EH (cell line): Measurements from ENCODE around the gene AFTPH.

Source experiments
- DNase-seq: peaks from one replicate; pipeline ENCODE4 v3.0.0-alpha.2; 2015; ENCODE audit warnings: low read depth

Gene AFTPH, protein sequence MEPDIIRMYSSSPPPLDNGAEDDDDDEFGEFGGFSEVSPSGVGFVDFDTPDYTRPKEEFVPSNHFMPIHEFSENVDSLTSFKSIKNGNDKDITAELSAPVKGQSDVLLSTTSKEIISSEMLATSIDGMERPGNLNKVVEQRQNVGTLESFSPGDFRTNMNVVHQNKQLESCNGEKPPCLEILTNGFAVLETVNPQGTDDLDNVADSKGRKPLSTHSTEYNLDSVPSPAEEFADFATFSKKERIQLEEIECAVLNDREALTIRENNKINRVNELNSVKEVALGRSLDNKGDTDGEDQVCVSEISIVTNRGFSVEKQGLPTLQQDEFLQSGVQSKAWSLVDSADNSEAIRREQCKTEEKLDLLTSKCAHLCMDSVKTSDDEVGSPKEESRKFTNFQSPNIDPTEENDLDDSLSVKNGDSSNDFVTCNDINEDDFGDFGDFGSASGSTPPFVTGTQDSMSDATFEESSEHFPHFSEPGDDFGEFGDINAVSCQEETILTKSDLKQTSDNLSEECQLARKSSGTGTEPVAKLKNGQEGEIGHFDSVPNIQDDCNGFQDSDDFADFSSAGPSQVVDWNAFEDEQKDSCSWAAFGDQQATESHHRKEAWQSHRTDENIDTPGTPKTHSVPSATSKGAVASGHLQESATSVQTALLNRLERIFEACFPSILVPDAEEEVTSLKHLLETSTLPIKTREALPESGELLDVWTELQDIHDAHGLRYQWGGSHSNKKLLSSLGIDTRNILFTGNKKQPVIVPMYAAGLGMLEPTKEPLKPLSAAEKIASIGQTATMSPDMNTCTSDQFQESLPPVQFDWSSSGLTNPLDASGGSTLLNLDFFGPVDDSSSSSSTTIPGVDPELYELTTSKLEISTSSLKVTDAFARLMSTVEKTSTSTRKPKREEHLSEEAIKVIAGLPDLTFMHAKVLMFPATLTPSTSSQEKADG

DNA sequence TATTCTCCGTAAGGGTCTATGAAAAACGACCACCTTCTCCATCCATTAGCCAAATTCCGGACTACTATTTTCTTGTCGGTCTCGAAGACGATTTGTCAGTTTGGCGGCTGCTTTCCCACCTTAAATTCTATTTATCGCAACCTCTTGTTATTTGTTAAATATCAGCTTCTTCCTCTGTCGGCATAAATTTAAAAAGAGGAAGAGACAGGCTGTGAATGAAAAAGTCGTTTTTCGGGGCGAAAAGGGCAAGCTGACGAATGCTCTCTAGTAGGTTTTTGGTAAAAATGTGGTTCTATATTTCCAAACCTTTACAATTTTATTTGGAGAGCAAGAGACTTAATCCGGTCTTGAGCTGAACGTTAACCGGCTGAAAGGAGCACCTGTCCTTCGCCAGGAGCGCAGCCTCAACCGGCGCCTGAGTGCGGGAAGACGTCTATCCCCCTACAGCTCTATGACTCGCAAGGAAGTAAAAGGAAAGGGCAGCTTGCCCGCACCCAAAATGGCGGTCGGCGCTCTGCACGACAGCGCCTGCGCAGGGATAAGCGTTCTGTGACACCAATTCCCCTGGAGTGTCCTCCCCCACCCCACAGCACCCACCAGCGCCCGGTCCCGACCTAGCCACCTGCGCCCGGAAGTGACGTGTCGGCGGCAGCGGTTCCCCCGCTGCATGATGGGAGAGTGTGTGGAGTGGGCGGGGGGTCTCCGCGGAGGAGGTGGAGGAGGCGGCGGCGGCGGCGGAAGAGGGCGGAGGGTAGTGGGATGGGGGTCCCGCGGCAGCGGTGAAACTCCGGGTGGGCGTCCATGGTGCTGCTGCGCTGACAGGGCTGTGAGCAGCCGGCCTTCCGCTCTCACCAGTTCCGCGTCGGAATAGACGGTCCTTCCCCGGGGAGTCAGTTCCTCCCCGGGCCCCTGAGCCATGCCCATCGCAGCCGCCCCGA is at the start of gene AFTPH:
Gene AFTPH (plus strand): TSS at position 663 of the 938 bp plus-strand sequence. CDS start 27,147 bp downstream, outside the sequence.
- peak; percentile 99 for DNase-seq

DNA sequence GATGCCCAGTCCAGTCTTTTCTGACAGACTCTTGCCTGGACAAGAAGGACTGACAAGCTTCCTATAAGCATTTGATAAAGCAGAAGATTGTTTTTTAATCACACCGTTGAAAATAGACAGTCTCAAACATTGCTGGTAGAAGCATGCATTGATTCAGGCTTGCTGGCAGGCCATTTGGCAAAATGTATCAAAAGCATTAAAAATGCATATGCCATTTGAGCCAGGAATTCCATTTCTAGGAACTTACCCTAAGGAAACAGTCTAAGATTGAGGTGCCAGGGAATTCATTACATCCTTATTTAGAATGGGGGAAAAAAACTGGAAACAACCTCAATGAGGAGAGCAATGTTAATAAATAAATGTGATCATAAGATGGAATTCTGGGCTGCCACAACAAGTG is 49.5 kb upstream of the AFTPH start:
- DNase-seq: no peak

DNA sequence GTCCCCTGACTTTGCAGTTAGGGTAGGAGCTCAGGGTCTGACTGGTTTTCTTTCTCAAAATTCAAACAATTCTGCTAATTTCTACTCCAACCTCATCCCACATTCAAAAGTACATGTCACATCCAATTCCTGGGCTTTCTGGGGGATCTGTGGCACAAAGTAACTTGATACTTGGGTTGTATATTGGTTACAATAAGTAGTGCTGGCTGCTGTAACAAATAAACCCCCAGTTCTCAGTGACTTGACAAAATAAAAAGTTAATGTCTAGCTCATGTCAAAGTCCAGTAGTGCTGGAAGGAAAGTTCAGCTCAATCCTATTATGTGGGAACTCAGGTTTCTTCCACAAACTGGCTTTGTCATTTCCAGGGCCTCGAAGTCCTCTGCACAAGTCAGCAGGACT is 47.1 kb upstream of the AFTPH start:
- DNase-seq: no peak

GRCh38 chr2:64477979-64478378 is 46.1 kb upstream of the AFTPH start:
- DNase-seq: no peak

DNA sequence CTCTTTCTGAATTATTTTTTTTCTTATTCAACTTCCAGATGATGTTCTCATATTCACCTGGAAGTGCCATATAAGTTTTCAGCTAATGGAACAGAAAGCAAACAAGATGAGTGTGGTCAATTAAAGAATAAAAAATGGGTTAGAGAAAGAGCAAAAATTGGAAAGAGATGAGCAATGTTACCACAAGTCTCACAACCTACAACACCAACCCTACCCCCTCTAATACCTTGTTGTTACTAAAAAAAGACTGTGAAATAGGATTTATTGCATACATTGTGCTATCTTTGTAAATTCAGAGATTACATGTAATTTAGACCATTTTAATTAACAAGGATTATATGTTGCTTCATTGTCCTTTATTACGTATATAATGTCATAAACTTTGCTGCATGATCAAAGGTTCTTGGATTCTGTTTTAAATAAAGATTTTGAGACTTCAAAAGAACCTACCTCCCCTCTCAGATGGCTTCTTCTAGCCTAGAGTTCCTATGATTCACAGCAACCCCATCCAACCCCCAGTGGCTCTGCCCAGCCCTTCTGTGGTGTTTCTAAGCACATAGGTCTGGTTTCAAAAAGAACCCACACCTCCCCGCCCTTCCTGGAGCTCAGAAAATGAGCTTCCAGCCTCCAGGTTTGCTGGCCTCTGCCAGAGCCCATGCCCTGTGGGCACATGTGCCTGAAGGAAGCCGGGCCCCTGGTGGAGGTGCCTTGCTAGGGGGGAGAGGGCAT is 45.5 kb upstream of the AFTPH start:
- no peak for DNase-seq

DNA sequence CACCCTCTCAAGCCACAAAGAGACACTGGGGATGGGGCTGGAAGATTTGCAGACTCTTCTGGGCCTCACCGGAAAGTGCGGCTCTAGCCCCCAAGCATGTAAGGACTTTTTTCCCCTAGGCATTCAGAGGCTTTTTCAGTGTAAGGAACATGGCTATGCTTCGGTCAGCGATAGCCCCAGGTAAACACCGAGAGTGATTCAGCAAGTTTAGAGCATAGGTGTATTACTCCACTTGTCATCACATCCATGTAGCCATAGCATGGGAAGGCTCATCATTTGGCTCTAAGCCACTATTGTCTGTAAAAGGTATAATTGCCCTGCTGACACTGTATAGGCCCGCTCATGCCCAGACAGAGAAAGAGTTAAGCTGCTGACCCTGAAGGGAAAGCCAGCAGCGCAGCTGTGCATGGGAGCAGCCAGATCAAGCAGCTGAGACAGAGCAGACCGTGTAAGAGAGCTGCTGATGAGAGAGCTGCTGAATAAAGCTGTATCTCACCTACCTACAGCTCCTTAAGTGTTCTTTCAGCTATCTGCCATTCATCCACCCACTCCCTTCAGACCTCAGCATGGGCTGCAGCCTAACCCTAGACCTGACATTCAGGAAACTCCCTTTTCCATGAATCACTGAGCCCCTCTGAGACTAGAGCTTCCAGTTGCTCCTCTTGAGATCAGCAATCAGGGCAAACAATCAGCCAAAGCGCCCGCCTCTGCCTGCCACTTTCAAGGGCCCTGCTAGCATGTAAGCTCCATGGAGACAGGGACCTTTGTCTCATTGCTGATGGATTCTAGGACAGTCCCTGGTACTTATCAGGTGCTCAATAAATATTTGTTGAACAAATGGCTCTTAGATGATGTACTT is 44.6 kb upstream of the AFTPH start:
- DNase-seq: no peak

DNA sequence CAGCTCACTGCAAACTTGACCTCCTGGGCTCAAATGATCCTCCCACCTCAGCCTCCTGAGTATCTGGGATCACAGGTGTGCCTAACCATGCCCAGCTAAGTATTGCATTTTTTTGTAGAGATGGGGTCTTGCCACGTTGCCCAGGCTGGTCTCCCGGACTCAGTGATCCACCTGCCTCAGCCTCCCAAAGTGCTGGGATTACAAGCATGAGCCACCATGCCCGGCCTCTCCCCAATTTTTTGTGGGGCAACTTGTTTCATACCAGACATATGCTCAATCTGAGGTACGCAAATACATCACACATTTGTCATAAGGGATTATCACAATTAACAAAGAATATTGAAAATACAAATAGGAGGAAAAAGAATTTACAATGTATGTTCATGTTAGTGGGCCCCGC is 42.5 kb upstream of the AFTPH start:
- DNase-seq: no peak

DNA sequence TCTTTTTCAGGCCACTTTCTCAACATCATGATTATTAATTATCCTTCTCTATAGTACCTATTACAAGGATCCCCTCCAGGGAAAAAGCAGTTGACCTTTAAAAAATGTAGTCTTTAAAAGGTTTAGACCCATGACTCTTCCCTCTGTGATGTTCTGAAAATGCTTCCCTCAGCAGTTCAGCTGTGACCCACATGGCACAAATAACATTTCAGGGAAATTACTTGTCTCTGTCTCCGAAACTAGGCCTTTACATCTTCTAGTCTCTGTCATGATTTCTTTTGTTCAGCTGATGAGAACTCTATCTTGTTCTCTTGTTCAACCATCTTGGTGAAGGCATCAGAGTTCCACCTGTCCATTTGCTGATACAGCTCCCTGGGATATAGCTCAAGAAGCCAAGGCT is 41.9 kb upstream of the AFTPH start:
- DNase-seq: no peak

- DNase-seq: peak; percentile 78
Measured at GRCh38 chr2:64482765-64483504, 41.2 kb upstream of the AFTPH start.

DNA sequence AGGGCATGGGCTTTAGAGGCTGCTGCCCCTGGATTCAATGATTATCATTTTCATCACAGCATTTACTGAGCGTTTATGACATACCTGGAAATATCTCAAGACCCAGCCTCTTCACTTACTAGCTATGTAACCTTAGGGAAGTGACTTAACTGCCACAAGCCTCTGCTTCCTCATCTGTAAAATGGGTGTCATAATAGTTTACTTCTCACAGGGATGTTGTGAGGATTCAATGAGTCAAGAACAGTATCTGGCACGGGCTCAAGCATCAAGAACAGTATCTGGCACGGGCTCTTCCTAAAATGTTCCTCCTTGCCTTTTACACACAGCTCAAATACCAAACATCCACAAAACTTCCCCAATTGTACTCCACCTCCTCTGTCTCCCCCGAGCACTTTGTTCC is 38.8 kb upstream of the AFTPH start:
- no peak for DNase-seq

DNA sequence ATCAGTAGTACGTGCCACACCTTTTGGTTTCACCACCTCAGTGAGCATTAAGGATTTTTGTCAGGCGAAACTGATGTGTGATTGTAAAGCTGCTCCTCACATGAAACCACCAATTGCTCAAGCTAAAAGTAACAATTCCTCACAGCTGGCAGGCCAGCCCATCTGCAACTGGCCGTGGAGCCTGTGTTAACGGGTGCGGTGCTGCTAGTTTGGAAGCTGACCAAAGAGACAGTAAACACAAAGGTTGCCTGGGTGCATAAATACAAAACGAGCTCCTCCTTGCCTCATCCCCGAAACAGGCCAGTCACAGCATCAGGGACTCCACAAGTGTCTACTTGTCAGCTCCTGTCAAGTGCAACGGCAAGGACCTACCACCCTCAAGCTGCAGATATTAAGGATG is 38.2 kb upstream of the AFTPH start:
- peak; percentile 12 for DNase-seq

DNA sequence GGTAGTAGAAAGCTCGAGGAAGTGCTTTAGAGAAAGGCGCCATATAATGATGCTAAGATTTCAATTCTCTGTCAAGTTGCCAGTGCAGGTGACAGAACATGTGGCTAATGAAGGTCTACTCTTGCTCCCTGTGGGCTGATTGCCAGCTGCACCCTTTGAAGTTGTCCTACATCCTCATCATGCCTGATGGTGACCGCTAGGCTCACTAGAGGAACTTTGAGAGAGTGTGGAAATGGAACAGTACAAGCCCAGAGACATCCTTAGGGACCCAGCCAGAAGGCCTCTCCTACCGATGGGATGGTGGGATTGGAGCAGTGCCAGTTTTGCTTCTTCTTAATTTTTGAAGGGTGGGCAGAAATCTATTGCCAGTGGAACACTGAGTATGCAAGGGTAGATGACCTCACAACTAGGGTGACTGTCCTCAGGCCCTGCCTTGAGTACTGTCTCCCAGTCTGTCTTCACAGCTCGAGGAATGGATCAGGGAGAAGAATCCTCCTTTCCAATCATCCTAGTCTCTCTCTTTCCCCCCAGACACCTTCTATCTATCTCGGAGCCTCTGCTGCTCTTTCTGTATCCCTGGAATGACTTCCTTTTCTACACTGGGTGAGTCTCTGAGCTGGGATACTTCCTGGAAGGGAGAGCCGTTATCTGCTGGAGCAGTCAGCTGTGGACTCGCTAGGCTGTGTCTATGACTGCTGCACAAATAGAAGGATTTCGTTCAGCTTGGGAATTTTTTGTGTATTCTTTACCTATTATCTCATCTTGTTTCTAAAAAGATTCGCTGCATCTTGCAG is 36.7 kb upstream of the AFTPH start:
- no peak for DNase-seq

DNA sequence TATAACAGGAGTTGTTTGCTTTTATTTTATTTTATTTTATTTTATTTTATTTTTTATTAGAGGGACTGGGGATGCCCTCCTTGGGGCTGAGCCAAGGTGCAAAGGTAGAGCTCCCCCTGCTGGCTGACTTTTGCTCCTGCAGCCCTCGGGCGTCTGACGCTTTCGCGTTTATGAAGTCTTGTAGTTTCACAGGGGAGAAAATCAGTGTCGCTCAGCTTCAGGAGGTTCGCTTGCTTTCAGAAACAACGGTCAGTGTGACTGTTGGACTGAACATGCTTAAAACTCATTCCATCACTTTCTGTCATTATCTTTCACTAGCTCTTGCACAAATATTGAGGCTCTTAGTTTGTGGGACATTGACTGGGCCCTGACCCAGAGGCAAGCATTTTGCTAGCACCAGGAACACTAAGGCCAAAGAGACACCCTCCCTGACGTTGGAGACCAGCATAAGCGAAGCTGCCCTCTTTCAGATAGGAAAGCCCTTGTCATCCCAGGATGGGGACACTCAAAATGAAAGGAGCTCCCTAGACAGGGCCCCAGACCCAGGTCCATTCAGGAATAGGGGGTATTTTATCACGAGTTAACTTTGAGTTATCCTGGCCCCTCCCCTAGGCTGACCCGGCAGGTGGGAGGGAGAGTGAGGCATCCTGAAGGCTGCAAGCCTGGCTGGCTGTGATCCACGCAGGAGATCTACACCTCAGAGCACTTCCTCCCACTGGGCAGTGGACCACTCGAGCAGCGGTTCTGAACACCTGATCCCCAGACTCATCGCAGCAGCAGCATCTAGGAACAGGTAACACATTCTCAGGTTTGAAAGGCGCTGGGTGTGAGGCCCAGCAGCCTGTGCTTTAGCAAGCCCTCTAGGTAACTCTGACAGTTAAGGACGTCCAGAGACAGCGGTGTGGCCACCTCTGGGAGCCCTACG is 35.8 kb upstream of the AFTPH start:
- peak; percentile 51 for DNase-seq

GRCh38 chr2:64489081-64489751 is 34.9 kb upstream of the AFTPH start:
- DNase-seq: no peak

DNA sequence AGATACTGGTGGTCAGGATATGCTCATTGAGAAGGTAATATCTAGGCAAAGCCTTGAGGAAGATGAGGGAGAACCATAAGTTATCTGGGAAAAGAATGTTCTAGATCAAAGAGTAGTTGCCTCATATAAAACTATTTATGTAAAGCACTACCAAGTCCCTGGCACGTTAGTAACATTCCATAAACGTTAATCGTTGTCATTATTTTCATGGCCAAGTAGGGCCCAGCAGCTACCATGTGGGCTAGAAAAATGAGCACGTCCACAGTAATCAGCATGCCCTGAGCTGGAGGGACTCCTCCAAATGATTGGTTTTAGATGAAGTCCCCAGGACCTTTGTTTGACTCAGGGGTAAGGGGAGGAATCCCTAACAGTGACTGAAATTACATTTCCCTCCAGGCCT is 32.7 kb upstream of the AFTPH start:
- peak; percentile 69 for DNase-seq

DNA sequence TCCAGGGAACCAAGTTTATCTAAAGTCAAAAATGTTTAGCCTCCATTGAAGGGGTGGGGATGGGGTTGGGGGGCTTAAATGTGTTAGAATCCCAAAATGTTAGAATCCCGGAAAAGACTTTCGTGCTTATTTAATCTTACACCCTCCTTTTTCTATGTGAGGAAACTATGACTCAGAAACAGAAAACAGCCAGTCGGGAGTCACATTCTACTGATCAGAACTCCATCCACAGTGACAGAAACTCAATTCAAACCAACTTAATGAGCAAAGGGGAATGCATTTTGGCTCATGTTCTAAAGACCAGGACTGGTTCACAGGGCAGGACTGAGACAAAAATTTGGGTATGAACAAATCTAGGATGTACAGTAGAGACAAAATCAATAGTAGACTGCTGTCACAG is 31.9 kb upstream of the AFTPH start:
- DNase-seq: no peak

DNA sequence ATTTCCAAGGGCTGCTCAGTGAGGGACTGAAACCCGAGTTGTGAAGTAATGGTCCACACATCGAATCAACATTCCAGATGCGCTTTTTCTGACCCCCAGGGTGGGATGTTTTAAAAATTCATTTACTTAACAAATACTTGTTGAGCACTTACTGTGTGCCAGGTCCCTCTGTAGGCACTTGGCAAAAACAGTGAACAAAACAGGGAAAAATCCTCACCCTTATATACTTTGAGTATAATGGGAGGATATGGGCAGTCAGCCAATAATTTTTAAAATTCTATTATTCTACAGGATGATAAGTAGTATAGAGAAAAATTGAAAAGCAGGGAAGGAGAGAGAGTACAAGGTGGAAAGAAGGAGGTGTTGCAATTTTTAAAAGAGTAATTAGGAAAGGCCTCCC is 31.3 kb upstream of the AFTPH start:
- no peak for DNase-seq
